AG04449 (cell line): ENCODE data around the gene UBFD1.

ENCODE experiments used
- CTCF ChIA-PET: fragments of 350-600 bp; formaldehyde crosslinking; extraction: SDS; loops from one replicate; lab custom pipeline; 2021; ENCODE audit warnings: antibody characterized with exemption; lab: Yijun Ruan, JAX
- POLR2A ChIA-PET: fragments of 400-600, 350-600 bp; formaldehyde crosslinking; extraction: SDS; loops from one replicate; lab custom pipeline; 2020; ENCODE audit warnings: antibody characterized with exemption, inconsistent platforms; lab: Yijun Ruan, JAX
- DNase-seq: peaks from one replicate; pipeline ENCODE4 v3.0.0-alpha.2; 2010; ENCODE audit warnings: low read depth, low spot score
- H3K4me3 ChIP-seq: 2 replicates; pipeline ENCODE4 v1.5.1; 2011; ENCODE audit warnings: low read depth, mild to moderate bottlenecking, control low read depth, low read length
- TF ChIP-seq, protein P1 (sequence below): IDR thresholded peaks from one replicate; pipeline ENCODE4 v1.5.1; 2011; ENCODE audit warnings: mild to moderate bottlenecking, moderate library complexity, low read length, control low read depth, inconsistent platforms; ENCODE audit not compliant: insufficient read depth; ENCODE audit errors: missing control alignments

The UBFD1 gene

GRCh38 chr16:23561586-23561985 is 4.1 kb downstream of the UBFD1 start:
- POLR2A ChIA-PET: no interaction called here
- H3K4me3 ChIP-seq: no peak overlapping the region
- CTCF ChIA-PET: interaction anchor here (0.7 kb wide), 1 partner anchor 13 kb away, joined by 3 read pairs; no protein-coding TSS in a partner anchor
- DNase-seq: no peak
- TF ChIP-seq, protein P1, sequence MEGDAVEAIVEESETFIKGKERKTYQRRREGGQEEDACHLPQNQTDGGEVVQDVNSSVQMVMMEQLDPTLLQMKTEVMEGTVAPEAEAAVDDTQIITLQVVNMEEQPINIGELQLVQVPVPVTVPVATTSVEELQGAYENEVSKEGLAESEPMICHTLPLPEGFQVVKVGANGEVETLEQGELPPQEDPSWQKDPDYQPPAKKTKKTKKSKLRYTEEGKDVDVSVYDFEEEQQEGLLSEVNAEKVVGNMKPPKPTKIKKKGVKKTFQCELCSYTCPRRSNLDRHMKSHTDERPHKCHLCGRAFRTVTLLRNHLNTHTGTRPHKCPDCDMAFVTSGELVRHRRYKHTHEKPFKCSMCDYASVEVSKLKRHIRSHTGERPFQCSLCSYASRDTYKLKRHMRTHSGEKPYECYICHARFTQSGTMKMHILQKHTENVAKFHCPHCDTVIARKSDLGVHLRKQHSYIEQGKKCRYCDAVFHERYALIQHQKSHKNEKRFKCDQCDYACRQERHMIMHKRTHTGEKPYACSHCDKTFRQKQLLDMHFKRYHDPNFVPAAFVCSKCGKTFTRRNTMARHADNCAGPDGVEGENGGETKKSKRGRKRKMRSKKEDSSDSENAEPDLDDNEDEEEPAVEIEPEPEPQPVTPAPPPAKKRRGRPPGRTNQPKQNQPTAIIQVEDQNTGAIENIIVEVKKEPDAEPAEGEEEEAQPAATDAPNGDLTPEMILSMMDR: no peak

GRCh38 chr16:23562505-23562904 is 5.0 kb downstream of the UBFD1 start:
- ChIA-PET CTCF (no interaction called here), POLR2A (no interaction called here)
- DNase-seq: no peak
- no peak overlapping the region for H3K4me3 ChIP-seq
- TF ChIP-seq, protein P1: no peak

DNA sequence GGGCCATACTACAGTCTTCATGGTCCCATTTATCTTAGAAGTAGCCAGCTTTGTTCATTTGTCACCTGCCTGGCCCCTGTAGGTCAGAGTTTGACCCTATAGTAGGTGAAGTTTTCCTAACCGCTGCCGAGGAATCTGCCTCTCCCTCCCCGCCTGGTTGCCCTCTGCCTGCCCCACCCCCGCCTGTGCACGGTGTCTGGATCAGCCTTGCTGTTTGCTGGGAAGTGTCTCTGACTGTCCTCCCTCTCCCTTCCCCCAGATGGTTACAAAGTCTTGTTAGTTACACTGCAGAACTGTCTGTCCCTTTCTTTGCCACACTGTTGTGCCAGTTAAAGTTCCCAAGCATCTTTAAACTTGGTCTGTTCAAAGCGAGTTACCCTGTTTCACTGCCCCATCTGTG is 5.7 kb downstream of the UBFD1 start:
- TF ChIP-seq, protein P1: no peak
- no peak overlapping the region for H3K4me3 ChIP-seq
- POLR2A ChIA-PET: no interaction called here
- CTCF ChIA-PET: no interaction called here
- no peak for DNase-seq

GRCh38 chr16:23564575-23565363 is 7.2 kb downstream of the UBFD1 start:
- no peak for DNase-seq
- H3K4me3 ChIP-seq: no peak overlapping the region
- POLR2A ChIA-PET: no interaction called here
- TF ChIP-seq, protein P1: no peak
- CTCF ChIA-PET: interaction anchor here (0.6 to 1.4 kb wide), 2 partner anchors 32 to 130 kb away, joined by 3 to 7 read pairs; partner anchors contain the start of gene NDUFAB1

DNA sequence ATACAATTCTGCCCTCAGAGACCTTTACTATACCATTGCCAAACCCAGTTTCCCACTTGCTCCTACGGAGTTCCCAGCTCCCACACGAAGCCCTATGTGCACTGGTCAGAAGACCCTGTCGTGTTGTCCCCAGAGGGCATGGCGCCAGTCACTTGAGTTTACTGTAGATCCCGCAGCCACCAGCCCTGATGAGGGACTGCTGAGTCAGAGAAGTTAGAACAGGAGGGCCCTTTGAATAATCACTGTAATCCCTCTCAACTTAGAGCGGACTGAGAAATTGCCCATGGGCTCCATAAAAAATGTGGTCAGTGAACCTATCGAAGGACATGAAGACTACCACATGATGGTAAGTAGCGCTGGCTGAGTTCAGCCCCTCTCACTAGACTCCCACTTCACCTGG is 9.2 kb downstream of the UBFD1 start:
- TF ChIP-seq, protein P1: no peak
- DNase-seq: no peak
- ChIA-PET POLR2A (no interaction called here), CTCF (interaction anchor here (1.2 to 1.8 kb wide), 3 partner anchors 8 to 30 kb away, joined by 3 to 10 read pairs (median 4); partner anchors contain the start of gene UBFD1)
- H3K4me3 ChIP-seq: no peak overlapping the region

DNA sequence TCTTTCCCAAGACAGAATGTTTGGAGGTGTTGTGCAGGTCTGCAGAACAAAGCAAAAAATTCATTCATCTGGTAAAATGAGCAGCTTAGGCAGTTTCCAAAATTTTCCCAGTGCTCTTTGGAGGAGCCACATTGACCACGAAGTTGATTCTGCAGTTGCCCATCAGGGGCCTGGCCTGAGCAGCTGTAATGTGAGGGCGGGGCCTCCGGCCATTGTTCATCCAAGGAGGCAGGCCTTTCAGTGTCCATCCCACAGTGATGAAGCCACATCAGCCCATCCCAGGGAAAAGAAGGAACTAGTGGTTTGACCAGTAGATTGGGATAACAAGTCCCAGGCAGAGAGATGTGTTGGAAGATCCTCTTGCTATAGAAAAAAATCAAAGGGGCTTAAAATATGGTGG is 10.1 kb downstream of the UBFD1 start:
- no peak overlapping the region for H3K4me3 ChIP-seq
- CTCF ChIA-PET: interaction anchor here (1.5 to 1.8 kb wide), 2 partner anchors 9 kb away, joined by 3 to 10 read pairs; partner anchors contain the start of gene UBFD1
- TF ChIP-seq, protein P1: no peak
- POLR2A ChIA-PET: no interaction called here
- DNase-seq: no peak
